K562 (cell line): Measurements from ENCODE around the gene NMRAL1. TPM values are rescaled to one million over a fixed set of nuclear protein-coding genes. Genes with fewer than 3 reads are reported as not detected.
A peak's percentile ranks its signal among the peaks of the same experiment; 100 is the strongest.

ENCODE experiments used
- BRD9 ChIP-seq: fragments of 450-650 bp; IDR thresholded peaks from 2 replicates; pipeline ENCODE4 v1.6.1; 2018; ENCODE audit warnings: low read depth; ENCODE audit not compliant: partially characterized antibody
- DIDO1 ChIP-seq: fragments of 450-650 bp; IDR thresholded peaks from 2 replicates; pipeline ENCODE4 v1.6.1; 2016; ENCODE audit warnings: low read depth, missing biosample characterization, missing genetic modification characterization
- JUNB ChIP-seq: fragments of 450-650 bp; formaldehyde crosslinking; conservative IDR thresholded peaks from 2 replicates; pipeline ENCODE4 v1.4.0; 2020; ENCODE audit warnings: mild to moderate bottlenecking
- NFE2L1 ChIP-seq: fragments of 450-650 bp; IDR thresholded peaks from 2 replicates; pipeline ENCODE4 v1.6.1; 2016; ENCODE audit warnings: missing genetic modification characterization, low read depth, mild to moderate bottlenecking, missing compliant biosample characterization, moderate library complexity, borderline replicate concordance
- NFRKB ChIP-seq: fragments of 450-650 bp; IDR thresholded peaks from 2 replicates; pipeline ENCODE4 v1.6.1; 2016; ENCODE audit warnings: low read depth
- NR2F6 ChIP-seq: fragments of 450-650 bp; formaldehyde crosslinking; IDR thresholded peaks from 2 replicates; pipeline ENCODE4 v1.4.0; 2020; ENCODE audit warnings: mild to moderate bottlenecking
- U2AF1 ChIP-seq: fragments of 200-400 bp; formaldehyde crosslinking; optimal IDR thresholded peaks from 2 replicates; pipeline ENCODE3; 2017; ENCODE audit warnings: mild to moderate bottlenecking, low read depth, low read length, moderate library complexity
- ZC3H8 ChIP-seq: fragments of 450-650 bp; IDR thresholded peaks from 2 replicates; pipeline ENCODE4 v1.6.1; 2017
- ZNF311 ChIP-seq: fragments of 250-450 bp; sonication (Bioruptor Pico); IDR thresholded peaks from 2 replicates; pipeline ENCODE4 v1.4.0; 2020; ENCODE audit warnings: mild to moderate bottlenecking, moderate library complexity
- ZNF507 ChIP-seq: conservative IDR thresholded peaks from 2 replicates; pipeline ENCODE4 v1.6.1; 2017; ENCODE audit warnings: missing genetic modification characterization, missing compliant biosample characterization
- ZNF696 ChIP-seq: fragments of 250-450 bp; sonication (Bioruptor Pico); conservative IDR thresholded peaks from 2 replicates; pipeline ENCODE4 v1.4.0; 2020; ENCODE audit warnings: mild to moderate bottlenecking, moderate library complexity
- polyA plus RNA-seq, 8 experiments: library from polyadenylated mRNA; depleted of rRNA in 4 of 8; stranded (reverse) in 5 of 8; unstranded in 3 of 8; fragments of >200 nt; fragmentation: Nextera tagmentation in 2 of 8; fragmentation: Illumina TruSeq in 1 of 8; extraction: Ambion mirVana in 2 of 8; extraction: Trizol in 1 of 8; gene quantifications; 2 replicates each; pipeline versions ENCODE4 v1.2.1 to v1.2.3, GENCODE V29; 2011 to 2014; ENCODE audit warnings: inconsistent platforms in 1 of 8, missing spikeins in 1 of 8
- total RNA-seq, 7 experiments: library from RNA; depleted of rRNA in 6 of 7; stranded (reverse); fragments of >200 nt in 6 of 7; fragmentation: Illumina TruSeq in 2 of 7; extraction: Trizol in 2 of 7; gene quantifications; 2 replicates each; pipeline versions ENCODE4 v1.2.1 to v1.2.3, GENCODE V29; 2011 to 2021; ENCODE audit warnings: low replicate concordance in 1 of 7
- TF ChIP-seq, protein P1 (sequence below): fragments of 150-350 bp; IDR thresholded peaks from 2 replicates; pipeline ENCODE4 v1.6.1; 2014; ENCODE audit warnings: low read depth, mild to moderate bottlenecking, low read length, borderline replicate concordance
- TF ChIP-seq, protein P2 (sequence below), 2 experiments: IDR thresholded peaks; 2 replicates each; pipeline ENCODE4 v1.6.1; 2011; ENCODE audit warnings: borderline replicate concordance in 1 of 2, control low read depth in 1 of 2, low read depth in 1 of 2, low read length in 1 of 2, mild to moderate bottlenecking in 1 of 2, mixed read lengths in 1 of 2, moderate library complexity in 1 of 2; ENCODE audit not compliant: insufficient read depth in 1 of 2, insufficient read length in 1 of 2, poor library complexity in 1 of 2, severe bottlenecking in 1 of 2; ENCODE audit errors: extremely low read depth in 1 of 2
- TF ChIP-seq, protein P3 (sequence below): fragments of 450-650 bp; formaldehyde crosslinking; IDR thresholded peaks from 2 replicates; pipeline ENCODE4 v1.4.0; 2022; ENCODE audit warnings: missing genetic modification characterization
- TF ChIP-seq, protein P4 (sequence below): sonication (generic); formaldehyde crosslinking; IDR thresholded peaks from 2 replicates; pipeline ENCODE4 v1.5.0; 2020; ENCODE audit warnings: missing genetic modification reagents
- TF ChIP-seq, protein P5 (sequence below), 2 experiments: fragments of 450-650 bp; IDR thresholded peaks; 2 replicates each; pipeline ENCODE4 v1.6.1; 2018; ENCODE audit warnings: mild to moderate bottlenecking in 2 of 2, low read depth in 1 of 2; ENCODE audit not compliant: partially characterized antibody in 2 of 2

The NMRAL1 gene
- total and polyA plus RNA-seq, 9 of the 15 experiments (the other 6 are each of a cell fraction or from before 2014, with no cell fraction given): 6.3 to 116 (median 63.2) TPM

DNA sequence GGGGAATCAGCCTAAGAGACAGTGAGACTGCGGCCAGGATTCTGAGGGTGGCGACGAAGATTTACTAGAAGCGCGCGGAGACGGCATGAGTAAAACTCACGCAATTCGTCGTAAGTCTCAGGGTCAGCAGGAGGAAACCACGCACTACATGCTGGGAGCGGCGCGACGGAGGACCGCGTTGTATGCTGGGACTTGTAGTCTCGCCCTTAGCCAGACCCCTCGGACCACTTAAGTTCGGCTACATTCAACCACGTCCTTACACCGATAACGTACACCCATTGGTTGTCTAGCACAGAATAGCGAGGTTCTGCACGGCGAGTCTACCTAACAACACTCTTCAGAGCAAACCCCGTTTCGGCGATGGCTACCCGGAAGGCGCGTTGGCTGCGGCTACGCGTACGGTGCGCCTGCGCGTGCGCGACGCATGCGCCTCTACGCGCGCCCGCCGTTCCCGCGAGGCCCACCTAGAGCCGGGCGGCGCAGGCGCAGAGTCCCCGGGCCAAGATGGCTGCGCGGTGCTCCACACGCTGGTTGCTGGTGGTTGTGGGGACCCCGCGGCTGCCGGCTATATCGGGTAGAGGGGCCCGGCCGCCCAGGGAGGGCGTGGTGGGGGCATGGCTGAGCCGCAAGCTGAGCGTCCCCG, 48.9 kb downstream of the NMRAL1 start, which contains the start of gene DNAJA3 (continued):
- TF ChIP-seq, protein P1, sequence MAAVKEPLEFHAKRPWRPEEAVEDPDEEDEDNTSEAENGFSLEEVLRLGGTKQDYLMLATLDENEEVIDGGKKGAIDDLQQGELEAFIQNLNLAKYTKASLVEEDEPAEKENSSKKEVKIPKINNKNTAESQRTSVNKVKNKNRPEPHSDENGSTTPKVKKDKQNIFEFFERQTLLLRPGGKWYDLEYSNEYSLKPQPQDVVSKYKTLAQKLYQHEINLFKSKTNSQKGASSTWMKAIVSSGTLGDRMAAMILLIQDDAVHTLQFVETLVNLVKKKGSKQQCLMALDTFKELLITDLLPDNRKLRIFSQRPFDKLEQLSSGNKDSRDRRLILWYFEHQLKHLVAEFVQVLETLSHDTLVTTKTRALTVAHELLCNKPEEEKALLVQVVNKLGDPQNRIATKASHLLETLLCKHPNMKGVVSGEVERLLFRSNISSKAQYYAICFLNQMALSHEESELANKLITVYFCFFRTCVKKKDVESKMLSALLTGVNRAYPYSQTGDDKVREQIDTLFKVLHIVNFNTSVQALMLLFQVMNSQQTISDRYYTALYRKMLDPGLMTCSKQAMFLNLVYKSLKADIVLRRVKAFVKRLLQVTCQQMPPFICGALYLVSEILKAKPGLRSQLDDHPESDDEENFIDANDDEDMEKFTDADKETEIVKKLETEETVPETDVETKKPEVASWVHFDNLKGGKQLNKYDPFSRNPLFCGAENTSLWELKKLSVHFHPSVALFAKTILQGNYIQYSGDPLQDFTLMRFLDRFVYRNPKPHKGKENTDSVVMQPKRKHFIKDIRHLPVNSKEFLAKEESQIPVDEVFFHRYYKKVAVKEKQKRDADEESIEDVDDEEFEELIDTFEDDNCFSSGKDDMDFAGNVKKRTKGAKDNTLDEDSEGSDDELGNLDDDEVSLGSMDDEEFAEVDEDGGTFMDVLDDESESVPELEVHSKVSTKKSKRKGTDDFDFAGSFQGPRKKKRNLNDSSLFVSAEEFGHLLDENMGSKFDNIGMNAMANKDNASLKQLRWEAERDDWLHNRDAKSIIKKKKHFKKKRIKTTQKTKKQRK: no peak
- TF ChIP-seq DIDO1 (tag): peak; percentile 64; the same call in 1 of the 2 replicates
- no peak for TF ChIP-seq NFE2L1 (tag)
- TF ChIP-seq, protein P2, sequence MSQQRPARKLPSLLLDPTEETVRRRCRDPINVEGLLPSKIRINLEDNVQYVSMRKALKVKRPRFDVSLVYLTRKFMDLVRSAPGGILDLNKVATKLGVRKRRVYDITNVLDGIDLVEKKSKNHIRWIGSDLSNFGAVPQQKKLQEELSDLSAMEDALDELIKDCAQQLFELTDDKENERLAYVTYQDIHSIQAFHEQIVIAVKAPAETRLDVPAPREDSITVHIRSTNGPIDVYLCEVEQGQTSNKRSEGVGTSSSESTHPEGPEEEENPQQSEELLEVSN (IDR thresholded peaks at IDR 0.05; ENCODE audit: borderline replicate concordance in 1 of 2, extremely low read depth in 1 of 2, insufficient read depth in 1 of 2, insufficient read length in 1 of 2, low read depth in 1 of 2, low read length in 1 of 2, poor library complexity in 1 of 2, severe bottlenecking in 1 of 2): peak; percentile 73 to 74
- no peak for TF ChIP-seq NR2F6
- no peak for TF ChIP-seq ZNF507
- TF ChIP-seq BRD9: no peak
- TF ChIP-seq ZNF311: no peak
- TF ChIP-seq, protein P3, sequence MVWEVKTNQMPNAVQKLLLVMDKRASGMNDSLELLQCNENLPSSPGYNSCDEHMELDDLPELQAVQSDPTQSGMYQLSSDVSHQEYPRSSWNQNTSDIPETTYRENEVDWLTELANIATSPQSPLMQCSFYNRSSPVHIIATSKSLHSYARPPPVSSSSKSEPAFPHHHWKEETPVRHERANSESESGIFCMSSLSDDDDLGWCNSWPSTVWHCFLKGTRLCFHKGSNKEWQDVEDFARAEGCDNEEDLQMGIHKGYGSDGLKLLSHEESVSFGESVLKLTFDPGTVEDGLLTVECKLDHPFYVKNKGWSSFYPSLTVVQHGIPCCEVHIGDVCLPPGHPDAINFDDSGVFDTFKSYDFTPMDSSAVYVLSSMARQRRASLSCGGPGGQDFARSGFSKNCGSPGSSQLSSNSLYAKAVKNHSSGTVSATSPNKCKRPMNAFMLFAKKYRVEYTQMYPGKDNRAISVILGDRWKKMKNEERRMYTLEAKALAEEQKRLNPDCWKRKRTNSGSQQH (CRISPR knock-in tag): no peak
- TF ChIP-seq, protein P4, sequence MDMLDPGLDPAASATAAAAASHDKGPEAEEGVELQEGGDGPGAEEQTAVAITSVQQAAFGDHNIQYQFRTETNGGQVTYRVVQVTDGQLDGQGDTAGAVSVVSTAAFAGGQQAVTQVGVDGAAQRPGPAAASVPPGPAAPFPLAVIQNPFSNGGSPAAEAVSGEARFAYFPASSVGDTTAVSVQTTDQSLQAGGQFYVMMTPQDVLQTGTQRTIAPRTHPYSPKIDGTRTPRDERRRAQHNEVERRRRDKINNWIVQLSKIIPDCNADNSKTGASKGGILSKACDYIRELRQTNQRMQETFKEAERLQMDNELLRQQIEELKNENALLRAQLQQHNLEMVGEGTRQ (CRISPR knock-in tag): 0 out of 2 replicates have a peak, but pooled peaks have one; percentile 2
- TF ChIP-seq JUNB: no peak
- TF ChIP-seq, protein P5, sequence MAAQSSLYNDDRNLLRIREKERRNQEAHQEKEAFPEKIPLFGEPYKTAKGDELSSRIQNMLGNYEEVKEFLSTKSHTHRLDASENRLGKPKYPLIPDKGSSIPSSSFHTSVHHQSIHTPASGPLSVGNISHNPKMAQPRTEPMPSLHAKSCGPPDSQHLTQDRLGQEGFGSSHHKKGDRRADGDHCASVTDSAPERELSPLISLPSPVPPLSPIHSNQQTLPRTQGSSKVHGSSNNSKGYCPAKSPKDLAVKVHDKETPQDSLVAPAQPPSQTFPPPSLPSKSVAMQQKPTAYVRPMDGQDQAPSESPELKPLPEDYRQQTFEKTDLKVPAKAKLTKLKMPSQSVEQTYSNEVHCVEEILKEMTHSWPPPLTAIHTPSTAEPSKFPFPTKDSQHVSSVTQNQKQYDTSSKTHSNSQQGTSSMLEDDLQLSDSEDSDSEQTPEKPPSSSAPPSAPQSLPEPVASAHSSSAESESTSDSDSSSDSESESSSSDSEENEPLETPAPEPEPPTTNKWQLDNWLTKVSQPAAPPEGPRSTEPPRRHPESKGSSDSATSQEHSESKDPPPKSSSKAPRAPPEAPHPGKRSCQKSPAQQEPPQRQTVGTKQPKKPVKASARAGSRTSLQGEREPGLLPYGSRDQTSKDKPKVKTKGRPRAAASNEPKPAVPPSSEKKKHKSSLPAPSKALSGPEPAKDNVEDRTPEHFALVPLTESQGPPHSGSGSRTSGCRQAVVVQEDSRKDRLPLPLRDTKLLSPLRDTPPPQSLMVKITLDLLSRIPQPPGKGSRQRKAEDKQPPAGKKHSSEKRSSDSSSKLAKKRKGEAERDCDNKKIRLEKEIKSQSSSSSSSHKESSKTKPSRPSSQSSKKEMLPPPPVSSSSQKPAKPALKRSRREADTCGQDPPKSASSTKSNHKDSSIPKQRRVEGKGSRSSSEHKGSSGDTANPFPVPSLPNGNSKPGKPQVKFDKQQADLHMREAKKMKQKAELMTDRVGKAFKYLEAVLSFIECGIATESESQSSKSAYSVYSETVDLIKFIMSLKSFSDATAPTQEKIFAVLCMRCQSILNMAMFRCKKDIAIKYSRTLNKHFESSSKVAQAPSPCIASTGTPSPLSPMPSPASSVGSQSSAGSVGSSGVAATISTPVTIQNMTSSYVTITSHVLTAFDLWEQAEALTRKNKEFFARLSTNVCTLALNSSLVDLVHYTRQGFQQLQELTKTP (IDR thresholded peaks at IDR 0.05; ENCODE audit: low read depth in 1 of 2, partially characterized antibody in 2 of 2): peak in 1 of 2 experiments; percentile 96
- no peak for TF ChIP-seq ZNF696 (CRISPR knock-in tag)
- TF ChIP-seq NFRKB: 0 out of 2 replicates have a peak, but pooled peaks have one; percentile 76
- no peak; the same call in 1 of the 2 replicates for TF ChIP-seq ZC3H8
- peak; percentile 60 for TF ChIP-seq U2AF1
